DOHH2 (cell line): Measurements from ENCODE around the gene KISS1R.

ENCODE experiments used
- H3F3A ChIP-seq: fragments of 200-600 bp; sonication (generic), shearing (Covaris generic); 2 replicates; pipeline ENCODE4 v1.6.0; 2016; ENCODE audit warnings: antibody characterized with exemption, mild to moderate bottlenecking; ENCODE audit not compliant: control insufficient read depth, insufficient read depth
- H3K27ac ChIP-seq: fragments of 200-600 bp; sonication (generic); 2 replicates; pipeline ENCODE4 v1.5.1; 2014; ENCODE audit warnings: low read depth, mild to moderate bottlenecking, low read length, moderate library complexity
- H3K27me3 ChIP-seq: fragments of 200-600 bp; sonication (generic); 2 replicates; pipeline ENCODE4 v1.6.1; 2014; ENCODE audit warnings: mild to moderate bottlenecking, low read length, mixed read lengths; ENCODE audit not compliant: control insufficient read depth
- H3K36me3 ChIP-seq: fragments of 200-600 bp; sonication (generic); 2 replicates; pipeline ENCODE4 v1.6.1; 2014; ENCODE audit warnings: mild to moderate bottlenecking, low read length, moderate library complexity, mixed read lengths; ENCODE audit not compliant: control insufficient read depth
- H3K4me1 ChIP-seq: fragments of 200-600 bp; sonication (generic); 2 replicates; pipeline ENCODE4 v1.6.1; 2014; ENCODE audit warnings: mild to moderate bottlenecking, low read length, mixed read lengths; ENCODE audit not compliant: control insufficient read depth
- H3K4me2 ChIP-seq: fragments of 200-600 bp; sonication (generic); 2 replicates; pipeline ENCODE4 v1.6.0; 2014; ENCODE audit warnings: mild to moderate bottlenecking, low read length, moderate library complexity
- H3K4me3 ChIP-seq: fragments of 200-600 bp; sonication (generic); 2 replicates; pipeline ENCODE4 v1.5.1; 2014; ENCODE audit warnings: mild to moderate bottlenecking, low read length, mixed read lengths
- H3K79me2 ChIP-seq: fragments of 200-600 bp; sonication (generic); 2 replicates; pipeline ENCODE4 v1.6.1; 2014; ENCODE audit warnings: mild to moderate bottlenecking, low read length, mixed read lengths; ENCODE audit not compliant: control insufficient read depth
- H3K9me2 ChIP-seq: fragments of 200-600 bp; sonication (generic); replicated peaks from 2 replicates; pipeline ENCODE4 v1.6.1; 2014; ENCODE audit warnings: mild to moderate bottlenecking, low read length, mixed read lengths; ENCODE audit not compliant: control insufficient read depth
- H3K9me3 ChIP-seq: fragments of 200-600 bp; sonication (generic); 2 replicates; pipeline ENCODE4 v1.6.1; 2014; ENCODE audit warnings: antibody characterized with exemption, low read length, mixed read lengths; ENCODE audit not compliant: control insufficient read depth, insufficient read depth
- H4K20me1 ChIP-seq: fragments of 200-600 bp; sonication (generic); 2 replicates; pipeline ENCODE4 v1.6.0; 2014; ENCODE audit warnings: low read depth, mild to moderate bottlenecking, antibody characterized with exemption, low read length, moderate library complexity; ENCODE audit not compliant: control insufficient read depth, insufficient read depth
- EZH2phosphoT487 ChIP-seq: fragments of 200-600 bp; sonication (generic); IDR thresholded peaks from 2 replicates; pipeline ENCODE4 v1.6.1; 2017; ENCODE audit warnings: borderline replicate concordance, mild to moderate bottlenecking, antibody characterized with exemption, low read length, moderate library complexity, mixed read lengths
- TF ChIP-seq, protein P1 (sequence below): fragments of 200-600 bp; sonication (generic); IDR thresholded peaks from one replicate; pipeline ENCODE4 v1.5.1; 2014; ENCODE audit warnings: antibody characterized with exemption, mild to moderate bottlenecking, low read depth, low read length; ENCODE audit not compliant: poor library complexity, severe bottlenecking

KISS1R gene

DNA sequence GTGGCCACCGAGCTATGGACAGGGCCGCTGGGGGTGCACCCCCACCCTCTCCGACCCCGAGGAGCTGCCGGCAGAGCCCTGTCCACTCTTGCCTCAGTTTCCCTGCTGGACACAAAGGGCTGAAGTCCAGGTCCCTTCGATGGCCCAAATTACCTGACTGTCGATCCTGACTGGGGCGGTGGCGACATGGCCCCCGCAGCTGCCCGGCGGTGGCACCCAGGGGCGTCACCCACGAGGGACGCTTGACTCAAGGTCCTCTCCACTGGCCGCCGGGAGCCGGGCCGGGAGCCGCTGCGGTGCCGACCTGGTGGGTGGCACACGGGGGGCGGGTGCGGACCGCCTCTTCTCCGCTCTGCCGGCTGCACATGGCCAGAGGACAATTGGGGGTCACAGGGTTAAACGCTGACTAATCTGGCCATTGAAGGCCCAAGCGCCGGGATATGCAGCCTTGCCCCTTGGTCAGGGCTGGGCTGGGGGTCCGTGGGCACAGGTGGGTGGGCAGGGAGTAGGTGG is 25.1 kb downstream of the KISS1R start:
- H3K27me3 ChIP-seq: peaks cover 25% of the 10 kb centered on the region
- no peaks in the 10 kb centered on the region for H3K79me2 ChIP-seq
- H4K20me1 ChIP-seq: no peaks in the 10 kb centered on the region
- H3K4me2 ChIP-seq: no peak overlapping the region
- no peaks in the 10 kb centered on the region for H3F3A ChIP-seq
- peaks cover 5% of the 10 kb centered on the region for H3K4me1 ChIP-seq
- H3K27ac ChIP-seq: no peak overlapping the region
- TF ChIP-seq, protein P1, sequence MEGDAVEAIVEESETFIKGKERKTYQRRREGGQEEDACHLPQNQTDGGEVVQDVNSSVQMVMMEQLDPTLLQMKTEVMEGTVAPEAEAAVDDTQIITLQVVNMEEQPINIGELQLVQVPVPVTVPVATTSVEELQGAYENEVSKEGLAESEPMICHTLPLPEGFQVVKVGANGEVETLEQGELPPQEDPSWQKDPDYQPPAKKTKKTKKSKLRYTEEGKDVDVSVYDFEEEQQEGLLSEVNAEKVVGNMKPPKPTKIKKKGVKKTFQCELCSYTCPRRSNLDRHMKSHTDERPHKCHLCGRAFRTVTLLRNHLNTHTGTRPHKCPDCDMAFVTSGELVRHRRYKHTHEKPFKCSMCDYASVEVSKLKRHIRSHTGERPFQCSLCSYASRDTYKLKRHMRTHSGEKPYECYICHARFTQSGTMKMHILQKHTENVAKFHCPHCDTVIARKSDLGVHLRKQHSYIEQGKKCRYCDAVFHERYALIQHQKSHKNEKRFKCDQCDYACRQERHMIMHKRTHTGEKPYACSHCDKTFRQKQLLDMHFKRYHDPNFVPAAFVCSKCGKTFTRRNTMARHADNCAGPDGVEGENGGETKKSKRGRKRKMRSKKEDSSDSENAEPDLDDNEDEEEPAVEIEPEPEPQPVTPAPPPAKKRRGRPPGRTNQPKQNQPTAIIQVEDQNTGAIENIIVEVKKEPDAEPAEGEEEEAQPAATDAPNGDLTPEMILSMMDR: no peak
- no peak for TF ChIP-seq EZH2phosphoT487
- H3K9me3 ChIP-seq: no peaks in the 10 kb centered on the region
- no peak overlapping the region for H3K4me3 ChIP-seq
- H3K36me3 ChIP-seq: no peaks in the 10 kb centered on the region
- no peaks in the 10 kb centered on the region for H3K9me2 ChIP-seq

DNA sequence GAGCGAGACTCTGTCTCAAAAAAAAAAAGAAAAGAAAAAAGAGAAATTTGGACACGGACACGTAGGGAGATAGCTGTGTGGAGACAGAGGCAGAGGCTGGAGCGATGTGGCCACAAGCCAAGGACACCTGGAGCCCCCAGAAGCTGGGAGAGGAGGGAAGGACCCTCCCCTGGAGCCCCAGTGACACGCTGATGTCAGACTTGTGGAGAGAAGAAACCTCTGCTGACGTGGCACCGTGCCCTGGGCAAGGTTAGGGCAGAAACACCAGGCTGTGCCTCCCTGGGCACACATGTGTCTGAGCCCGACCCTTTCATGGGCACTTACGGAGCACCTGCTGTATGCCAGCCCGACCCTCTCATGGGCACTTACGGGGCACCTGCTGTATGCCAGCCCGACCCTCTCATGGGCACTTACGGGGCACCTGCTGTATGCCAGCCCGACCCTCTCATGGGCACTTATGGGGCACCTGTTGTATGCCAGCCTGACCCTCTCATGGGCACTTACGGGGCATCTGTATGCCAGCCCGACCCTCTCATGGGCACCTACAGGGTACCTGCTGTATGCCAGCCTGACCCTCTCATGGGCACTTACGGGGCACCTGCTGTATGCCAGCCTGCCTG is 26.5 kb downstream of the KISS1R start:
- Histone ChIP-seq H3K27ac (no peak overlapping the region), H3K9me3 (no peaks in the 10 kb centered on the region), H3K4me2 (no peak overlapping the region), H4K20me1 (no peaks in the 10 kb centered on the region; the same call in 1 of the 2 replicates), H3K4me1 (peaks cover 20% of the 10 kb centered on the region), H3K27me3 (peaks cover 36% of the 10 kb centered on the region), H3F3A (no peaks in the 10 kb centered on the region), H3K4me3 (no peak overlapping the region), H3K9me2 (no peaks in the 10 kb centered on the region), H3K79me2 (no peaks in the 10 kb centered on the region), H3K36me3 (no peaks in the 10 kb centered on the region)
- TF ChIP-seq EZH2phosphoT487: no peak
- TF ChIP-seq, protein P1: no peak

DNA sequence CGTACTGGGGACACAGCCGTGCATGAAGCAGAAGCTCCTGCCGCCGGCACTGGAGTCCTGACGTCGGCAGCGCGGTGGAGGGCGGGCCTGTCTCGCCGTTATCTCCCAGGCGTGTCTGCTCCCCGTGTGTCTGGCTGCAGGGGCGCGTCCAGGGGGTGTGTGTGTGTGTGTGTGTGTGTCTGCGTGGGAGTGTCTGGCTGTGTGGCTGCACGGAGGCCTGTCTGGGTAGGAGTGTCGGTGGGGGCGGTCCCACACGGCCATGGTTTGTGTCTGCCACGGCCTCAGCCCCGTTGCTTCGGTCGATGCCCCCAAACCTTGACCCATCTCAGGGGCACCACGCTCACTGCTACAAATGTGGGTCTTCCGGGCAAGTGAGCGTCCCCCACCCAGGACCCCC is 27.0 kb downstream of the KISS1R start:
- Histone ChIP-seq H3K79me2 (no peaks in the 10 kb centered on the region), H4K20me1 (no peaks in the 10 kb centered on the region; the same call in 1 of the 2 replicates), H3K4me1 (peaks cover 25% of the 10 kb centered on the region), H3F3A (no peaks in the 10 kb centered on the region), H3K36me3 (no peaks in the 10 kb centered on the region), H3K9me3 (no peaks in the 10 kb centered on the region), H3K4me3 (no peak overlapping the region), H3K27me3 (peaks cover 40% of the 10 kb centered on the region), H3K27ac (no peak overlapping the region), H3K4me2 (no peak overlapping the region), H3K9me2 (no peaks in the 10 kb centered on the region)
- TF ChIP-seq, protein P1: no peak
- no peak for TF ChIP-seq EZH2phosphoT487
